Tibial nerve (tissue), 3 donors: ENCODE data around the gene TTC28.

Source experiments
- CTCF ChIP-seq, 5 experiments: fragments of 200-600 bp in 3 of 5; fragments of 450-650 bp in 2 of 5; sonication (generic) in 3 of 5; IDR thresholded peaks; one replicate each; pipeline ENCODE4 v1.5.1; 2016 to 2019; ENCODE audit warnings: antibody characterized with exemption in 5 of 5, mild to moderate bottlenecking in 3 of 5, moderate library complexity in 2 of 5
- POLR2A ChIP-seq, 2 donors: fragments of 450-650 bp; IDR thresholded peaks; one replicate each; pipeline ENCODE4 v1.6.1; 2017; ENCODE audit warnings: antibody characterized with exemption in 2 of 2, mild to moderate bottlenecking in 2 of 2, moderate library complexity in 2 of 2

DNA sequence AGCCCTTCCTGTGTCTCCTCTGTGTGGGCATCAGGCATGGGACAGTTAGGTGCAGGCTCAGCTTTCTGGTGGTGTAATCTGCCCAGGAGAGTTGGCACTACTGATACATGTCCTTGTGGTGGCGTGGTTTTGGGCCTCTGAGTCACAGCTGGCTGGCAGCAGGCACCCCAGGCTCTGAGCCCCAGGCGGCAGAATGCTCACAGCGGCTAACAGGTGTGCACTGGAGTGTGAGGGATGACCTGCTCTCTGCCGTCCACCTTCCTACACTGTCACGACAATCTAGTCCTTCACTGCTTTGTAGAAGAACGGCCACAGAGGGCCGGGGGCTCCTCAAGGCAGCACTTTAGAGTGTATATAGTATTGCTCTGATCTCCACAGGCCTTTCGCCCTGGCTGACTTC, 660.3 kb downstream of the TTC28 start:
- TF ChIP-seq CTCF (IDR thresholded peaks at IDR 0.05) (no peak), POLR2A (IDR thresholded peaks at IDR 0.05) (no peak)
